GM19455 (cell line): ENCODE results near the gene EIF4E3.

Experiments
- ATAC-seq: cut with Tn5 transposase; IDR thresholded peaks from one replicate; pipeline ENCODE4 v1.9.1; 2021; ENCODE audit not compliant: unreplicated experiment

EIF4E3 gene

DNA sequence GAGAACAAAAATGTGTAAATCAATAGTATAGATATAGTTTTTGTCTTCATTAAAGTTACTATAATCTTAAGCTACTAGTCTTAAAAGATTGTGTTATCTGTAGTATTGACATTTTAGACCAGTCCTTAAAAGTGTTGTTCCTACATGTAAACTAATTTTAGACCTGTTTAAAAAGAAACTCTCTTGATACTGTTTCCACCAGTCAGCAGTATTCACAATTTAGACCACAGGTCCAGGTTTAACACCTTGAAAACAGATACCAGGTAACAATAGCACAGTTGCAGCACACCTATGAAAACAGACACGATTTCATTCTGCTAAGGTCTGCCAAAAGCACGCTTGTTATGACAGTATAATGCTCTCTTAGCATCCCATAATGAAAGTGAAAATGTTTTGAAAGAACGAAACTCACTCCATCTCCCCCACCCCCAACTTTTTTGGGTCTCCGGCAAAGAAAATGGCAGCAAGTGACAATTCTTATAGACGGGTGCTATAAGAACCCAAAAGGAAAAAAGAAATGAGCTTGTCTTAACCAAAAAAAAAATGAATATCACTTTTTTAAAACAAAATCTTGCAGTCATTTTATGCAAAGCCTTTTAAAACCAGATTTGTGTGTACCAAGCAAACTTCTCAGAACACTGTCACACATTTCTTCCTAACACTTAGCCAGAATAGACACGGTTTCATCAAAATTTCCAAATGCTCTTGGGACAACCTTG is 1.6 kb downstream of the EIF4E3 start:
- ATAC-seq = no peak

DNA sequence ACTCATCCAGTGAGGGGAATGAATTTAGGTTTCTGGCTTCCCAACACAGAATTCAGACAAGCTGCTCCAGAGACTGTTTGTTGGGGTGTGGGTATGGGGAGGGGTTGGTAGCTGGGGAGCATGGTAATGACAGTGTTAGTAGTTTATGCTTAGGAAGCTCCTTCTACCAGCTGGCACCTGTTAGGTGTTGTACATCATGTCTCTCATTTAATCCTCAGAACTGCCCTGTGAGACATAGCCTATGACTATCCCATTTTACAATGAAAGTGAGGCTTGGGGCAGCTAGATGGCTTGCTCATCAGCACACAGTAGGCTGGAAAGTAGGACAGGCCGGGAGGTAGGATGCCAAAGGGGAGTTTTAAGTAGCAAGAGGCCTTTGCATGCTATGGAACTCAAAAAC is 2.5 kb downstream of the EIF4E3 start:
- no peak for ATAC-seq

DNA sequence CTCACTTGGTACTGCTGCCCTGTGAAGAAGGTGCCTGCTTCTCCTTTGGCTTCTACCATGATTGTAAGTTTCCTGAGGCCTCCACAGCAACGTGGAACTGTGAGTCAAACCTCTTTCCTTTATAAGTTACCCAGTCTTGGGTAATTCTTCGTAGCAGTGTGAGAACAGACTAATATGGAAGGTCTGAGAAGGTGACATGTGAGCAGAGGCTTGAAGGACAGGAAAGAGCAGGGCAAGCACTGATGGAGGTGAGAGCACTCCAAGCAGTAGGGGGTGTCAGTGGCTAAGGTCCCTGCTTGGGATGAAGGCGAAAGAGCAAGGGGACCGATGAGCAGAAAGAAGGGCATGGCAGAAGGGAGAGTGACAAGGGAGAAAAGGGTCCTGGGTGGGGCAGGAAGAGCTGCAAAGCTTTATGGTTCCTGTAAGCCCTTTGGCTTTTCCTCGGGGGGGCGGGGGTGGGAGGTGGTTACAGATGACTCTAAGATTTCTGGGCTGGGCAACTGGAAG is 3.5 kb downstream of the EIF4E3 start:
- no peak for ATAC-seq

DNA sequence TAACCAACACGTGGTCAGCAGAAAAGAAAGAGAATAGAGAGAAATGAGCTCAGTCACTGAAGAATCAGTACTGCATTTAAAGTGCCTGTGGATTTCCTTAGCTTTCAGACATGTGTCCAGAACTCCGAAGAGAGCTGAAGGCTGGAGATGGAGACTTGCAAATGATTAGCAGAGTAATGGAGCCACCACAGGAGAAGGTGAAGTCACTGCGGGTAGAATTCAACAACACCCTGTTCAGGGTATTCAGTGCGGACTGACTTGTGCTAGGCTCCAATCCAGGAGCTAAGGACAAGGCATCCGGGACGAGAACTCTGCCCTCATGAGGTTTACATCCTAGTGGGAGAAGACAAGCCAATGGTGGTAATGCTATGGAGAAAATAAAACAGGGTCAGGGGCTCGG is 4.2 kb downstream of the EIF4E3 start:
- ATAC-seq = no peak

DNA sequence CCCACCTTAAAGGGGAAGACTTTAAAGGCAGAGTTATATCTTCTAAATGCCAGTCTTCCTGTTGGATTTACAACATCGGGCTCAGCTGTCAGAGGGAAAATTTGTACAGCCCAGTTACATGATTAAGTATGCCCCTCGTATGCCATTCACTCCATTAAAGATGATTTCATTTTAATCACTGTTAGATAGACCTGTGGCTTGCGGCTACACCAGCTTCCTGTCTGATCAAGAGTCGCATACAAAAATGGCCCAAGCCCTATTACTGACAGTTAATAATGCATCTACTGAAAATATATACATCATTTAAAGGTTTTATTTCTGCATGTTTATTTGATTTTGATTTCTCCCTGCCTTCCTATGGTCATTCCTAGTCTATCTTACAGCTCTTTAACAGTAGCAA is 7.1 kb downstream of the EIF4E3 start:
- ATAC-seq = no peak

DNA sequence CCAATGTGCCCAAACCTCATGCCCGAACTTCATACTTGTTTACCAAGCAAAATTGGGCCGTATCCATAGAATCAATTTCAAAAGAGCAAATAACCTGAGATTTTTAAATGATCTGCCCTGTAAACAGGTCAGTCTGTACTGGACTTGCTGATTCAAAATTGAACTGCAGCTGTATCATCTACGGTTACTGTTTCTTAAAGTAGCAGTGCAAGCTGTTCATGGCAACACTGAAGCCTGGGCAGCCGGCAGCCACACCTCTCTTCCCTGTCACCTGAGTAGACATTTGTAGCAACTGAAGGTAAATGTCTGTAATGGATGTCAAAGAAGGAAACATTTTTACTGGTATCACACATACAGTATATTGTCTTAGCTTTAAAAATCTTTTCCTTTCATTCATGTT is 10.6 kb downstream of the EIF4E3 start:
- ATAC-seq = no peak

DNA sequence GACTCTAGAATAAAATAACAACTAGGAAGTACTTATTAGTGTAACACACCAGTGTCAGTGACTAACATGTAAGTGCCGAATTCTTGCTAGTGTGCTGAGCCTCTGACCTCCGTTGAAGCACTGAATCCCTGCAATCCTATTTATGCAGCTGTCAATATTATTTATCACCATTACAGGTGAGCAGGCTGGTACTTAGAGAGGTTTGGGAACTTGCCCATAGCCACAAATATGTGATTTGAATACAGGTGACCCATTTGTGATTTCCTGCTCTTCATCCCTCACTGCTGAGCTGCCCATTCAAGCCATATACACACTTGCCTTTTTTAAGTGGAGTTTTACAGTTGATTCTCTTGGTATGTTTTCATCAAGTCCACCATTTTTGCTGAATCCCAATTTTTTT is 12.2 kb downstream of the EIF4E3 start:
- no peak for ATAC-seq

DNA sequence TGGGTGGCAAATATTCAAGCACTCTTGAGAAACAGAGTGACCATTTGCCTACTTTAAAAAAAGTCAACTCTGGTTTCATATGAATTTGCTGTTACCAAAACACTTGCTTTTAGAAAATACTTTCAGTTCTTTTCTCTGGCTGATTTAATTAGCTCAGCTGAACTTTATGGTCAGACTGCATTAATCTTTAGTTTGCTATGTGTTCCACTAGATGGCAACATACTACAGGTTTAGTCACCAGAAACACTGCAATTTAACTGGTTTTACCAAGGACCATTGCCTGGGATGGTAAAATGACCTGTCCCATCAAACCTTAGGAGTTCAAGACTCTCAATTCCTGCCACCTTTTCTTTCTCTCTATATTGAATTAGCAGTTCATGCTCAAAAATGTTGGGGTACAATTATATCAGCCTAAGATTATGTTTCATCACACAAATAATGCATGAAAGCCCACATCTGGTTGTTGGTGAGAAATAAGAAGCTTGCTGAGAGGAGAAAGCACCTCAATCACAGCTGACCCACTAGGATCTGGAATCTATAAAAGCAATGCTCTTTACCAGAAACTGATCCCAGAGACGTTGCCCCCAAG is 14.2 kb downstream of the EIF4E3 start:
- ATAC-seq = peak; percentile 73

DNA sequence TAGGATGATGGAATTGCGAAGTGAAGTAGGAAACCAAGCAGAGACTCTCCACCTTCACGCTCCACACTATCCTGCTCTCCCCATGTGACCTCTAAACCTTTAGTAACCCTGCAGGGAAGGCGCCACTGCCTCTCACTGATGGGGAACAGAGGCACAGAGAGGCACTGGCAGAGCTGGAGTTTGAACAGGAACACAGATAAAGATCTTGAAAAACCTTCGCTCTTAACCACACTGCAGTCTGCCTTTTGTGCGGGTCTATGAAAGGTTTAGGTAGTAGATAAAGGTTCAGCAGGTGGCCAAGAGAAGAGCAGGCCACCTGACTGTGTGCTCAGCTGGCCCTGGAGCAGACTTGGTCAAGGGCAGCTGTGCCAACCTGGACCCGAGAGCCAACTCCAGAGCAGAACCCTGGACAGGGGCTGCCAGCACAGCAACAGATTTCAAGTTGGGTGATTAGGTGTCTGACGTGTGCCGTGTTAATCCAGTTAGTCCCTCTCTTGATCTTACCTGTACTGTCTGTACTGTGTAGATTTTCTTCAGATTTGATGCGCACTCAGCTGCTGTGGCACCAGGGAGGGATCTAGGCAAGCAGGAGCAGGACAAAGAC is 15.2 kb downstream of the EIF4E3 start:
- no peak for ATAC-seq

DNA sequence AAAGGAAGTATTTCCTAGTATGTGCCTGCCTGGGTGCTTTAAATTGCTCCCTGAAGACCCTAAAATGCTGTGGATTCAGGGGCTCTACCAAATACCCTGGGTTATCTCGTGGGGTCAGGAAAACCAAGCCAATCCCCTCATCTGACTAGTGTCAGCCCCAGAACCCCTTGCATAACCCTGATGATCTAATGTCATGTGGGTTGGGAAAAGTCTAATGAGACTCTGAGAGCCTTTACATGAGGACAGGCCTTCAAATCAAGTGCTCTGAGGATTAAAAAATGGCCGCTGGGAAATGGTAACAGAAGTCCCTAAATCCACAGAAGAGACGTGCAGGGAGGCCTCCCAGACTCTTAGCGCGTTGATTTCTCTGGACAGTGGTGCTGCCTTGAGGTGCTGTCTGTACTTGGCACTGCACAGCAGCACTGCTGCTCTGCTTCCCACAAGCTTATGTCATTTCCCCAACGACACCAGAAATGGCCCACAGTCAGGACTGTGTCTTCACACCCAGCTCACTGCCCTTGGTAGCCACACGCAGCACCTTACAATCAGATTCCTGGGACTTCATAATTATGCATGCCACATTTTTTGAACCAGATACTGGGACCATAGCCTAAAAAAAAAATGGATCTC is 16.6 kb downstream of the EIF4E3 start:
- ATAC-seq = no peak

DNA sequence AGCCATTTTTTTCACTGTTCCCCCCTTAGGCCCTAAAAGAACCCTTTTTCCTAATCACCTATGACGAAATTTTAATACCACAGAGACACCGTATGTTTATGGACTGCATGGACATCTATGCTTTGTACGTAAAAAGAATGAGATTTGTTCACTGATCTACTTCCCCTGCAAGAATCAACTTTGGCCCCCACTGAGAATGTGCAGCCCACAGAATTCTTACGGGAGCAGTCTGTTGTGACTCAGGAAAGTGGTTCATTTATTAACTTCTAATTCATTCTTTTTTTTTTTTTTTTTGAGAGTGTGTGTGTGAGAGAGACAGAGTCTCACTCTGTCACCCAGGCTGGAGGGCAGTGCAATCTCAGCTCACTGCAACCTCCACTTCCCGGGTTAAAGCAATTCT is 17.6 kb downstream of the EIF4E3 start:
- no peak for ATAC-seq

DNA sequence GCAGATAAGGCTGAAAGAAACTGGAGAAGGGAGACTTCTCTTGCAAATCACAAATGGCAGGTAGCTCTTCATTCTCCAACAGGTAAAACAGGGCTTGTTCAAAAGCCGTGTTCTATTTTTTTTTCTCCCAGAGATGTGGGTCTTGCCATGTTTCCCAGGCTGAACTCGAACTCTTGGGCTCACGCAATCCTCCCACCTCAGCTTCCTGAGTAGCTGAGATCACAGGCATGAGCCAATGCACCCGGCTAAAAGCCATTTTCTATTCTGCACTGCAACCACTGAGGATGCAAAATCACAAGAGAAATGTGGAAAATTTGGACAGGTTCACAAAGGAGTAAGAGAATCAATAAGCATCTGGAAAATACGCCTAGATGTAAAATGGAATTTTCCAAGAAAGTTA is 19.5 kb downstream of the EIF4E3 start:
- no peak for ATAC-seq

DNA sequence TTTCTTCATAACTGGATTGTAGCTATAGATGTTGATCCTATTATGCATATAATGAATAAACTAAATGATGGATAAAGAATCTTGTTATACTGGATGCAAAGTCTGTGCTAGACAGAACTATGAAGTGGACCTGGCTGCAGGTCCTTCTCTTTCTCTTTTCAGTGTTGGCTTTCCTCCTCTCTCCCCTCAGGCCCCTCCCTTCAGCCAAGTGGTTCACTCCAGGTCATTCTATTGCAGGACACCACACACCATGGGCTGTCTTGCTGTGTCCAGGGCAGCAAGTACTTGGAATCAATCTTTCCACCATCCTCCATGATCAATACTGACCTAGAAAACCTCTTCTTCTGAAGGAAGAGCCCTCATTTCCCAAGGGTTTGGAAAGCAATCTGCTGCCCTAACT is 20.3 kb downstream of the EIF4E3 start:
- no peak for ATAC-seq

DNA sequence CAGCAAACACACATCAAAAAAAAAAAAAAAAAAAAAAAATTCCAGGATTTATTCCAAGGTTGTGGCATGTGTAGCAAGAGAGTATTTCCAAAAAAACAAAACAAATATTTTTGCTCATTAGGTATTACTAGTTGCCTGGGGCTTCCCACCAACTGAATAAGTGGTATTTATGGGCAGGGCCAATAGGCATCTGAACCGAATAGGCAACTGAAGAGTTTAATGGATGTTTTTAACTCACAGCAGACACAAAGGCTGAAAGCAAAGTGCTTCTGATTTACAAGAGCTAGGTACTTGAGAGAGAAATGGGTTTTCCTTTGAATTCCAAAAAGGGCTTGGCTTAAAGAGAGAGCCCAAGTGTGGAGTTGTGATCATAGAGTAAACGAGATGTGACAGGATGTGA is 21.4 kb downstream of the EIF4E3 start:
- no peak for ATAC-seq

DNA sequence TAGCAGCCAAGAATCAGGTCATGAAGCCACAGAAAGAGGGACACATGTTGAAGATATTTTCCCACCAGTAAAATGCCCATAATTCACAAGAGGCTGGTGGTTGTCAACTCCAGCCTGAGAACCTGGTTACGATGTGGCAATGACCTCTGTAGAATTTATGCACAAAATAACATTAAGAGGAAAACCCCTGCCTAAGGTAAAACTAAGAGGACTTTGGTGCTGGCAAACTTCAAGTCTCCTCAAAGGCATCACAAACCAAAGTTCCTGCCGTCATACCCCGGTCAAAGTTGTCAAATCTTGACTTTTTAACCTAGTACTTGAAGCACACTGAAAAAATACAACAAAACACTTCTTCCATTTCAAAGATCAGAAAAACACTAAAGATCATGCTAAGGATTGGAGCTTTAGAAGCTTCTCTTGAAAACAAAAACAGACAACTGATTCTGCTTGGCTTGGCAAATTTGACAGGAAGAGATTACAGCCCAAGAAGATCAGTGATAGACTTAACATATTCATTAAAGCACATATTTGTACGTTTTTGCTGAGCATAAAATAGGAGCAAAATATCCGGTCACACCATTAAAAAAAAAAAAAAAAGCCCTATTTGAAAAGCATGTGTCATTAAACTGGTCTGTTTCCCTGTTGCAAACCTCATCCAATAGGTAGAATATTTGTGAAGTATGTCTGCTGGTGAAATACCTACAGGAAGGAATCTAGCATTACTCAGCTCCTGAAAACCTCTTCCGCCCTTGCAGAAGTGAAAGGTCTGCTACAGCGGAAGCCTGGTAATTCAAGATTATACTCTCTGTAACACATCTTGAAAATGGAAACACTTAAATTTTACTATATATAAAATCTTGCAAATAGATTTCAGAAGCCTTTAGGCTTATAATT is 22.8 kb downstream of the EIF4E3 start:
- no peak for ATAC-seq

DNA sequence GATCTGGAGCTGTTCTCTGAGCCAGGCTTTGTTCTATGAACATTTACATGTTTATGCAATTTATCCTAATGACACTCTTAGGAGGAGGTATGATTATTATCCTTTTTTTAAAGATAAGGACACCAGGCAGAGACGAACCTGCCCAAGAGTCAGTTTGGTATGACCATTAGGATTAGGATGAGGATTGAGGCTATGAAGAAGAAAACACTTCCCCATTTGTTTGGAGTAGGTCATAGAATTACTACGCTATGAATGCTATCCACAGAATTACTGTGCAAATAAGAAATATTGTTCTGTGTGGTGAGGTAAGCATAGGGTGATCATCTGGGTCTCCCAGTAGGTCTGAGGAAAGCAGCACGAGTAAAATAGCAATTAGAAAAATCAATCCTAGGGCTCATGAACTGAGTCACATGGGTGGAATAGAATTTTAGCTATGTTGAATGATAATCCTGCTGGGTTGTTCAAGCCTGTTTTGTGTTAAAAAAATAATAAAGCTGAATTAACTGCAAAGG is 23.9 kb downstream of the EIF4E3 start:
- ATAC-seq = no peak

DNA sequence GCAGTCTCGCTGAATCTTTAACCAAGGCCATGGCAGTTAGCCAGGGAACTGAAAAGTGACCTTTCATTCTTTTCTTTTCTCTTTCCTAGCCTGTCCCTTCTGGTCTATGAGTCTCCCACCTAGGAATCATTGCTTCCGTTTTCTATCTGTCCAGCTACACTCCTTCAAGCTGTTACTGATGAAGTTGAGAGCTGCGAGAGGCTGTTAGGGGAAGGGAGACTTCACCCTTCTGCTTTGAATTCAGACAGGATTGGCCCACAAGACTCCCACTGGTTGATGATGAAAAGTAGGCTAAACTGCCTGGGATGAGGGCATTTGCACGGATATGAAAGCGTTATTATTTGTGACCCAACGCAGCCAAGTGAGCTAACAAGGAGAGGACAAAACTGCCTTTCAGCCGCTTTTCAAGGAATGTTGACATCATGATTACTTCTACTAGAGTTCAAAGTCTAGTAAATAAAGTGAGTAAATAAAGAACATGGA is 30.2 kb downstream of the EIF4E3 start:
- ATAC-seq = no peak

DNA sequence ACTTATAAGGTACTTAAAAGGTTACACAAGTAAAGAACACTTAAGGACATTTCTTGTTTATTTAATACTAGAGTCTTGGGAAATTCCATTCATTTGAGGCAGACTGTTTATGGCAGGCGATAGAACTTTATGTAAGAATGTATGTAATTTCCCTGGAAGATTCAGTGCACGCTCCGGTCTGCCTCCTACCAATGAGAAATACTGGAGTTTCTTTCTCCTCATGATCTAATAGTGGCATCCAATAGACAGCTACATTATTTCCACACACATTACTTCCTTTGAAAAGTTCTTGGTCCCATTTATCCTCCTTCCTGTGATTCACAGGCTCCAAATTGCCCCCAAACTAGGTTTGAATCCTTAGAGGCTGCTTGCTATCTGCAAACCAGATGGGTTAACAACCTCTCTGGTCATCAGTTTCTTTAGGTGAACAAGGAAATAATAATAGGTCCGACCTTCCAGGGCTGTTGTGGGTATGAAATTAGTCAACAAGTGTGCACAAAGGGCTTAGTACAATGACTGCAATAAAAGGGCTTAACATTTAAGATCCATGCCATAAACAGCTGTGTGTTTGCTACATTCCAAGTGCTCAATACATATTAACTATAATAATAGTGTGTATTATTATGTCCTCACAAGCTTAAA is 30.7 kb downstream of the EIF4E3 start:
- no peak for ATAC-seq

DNA sequence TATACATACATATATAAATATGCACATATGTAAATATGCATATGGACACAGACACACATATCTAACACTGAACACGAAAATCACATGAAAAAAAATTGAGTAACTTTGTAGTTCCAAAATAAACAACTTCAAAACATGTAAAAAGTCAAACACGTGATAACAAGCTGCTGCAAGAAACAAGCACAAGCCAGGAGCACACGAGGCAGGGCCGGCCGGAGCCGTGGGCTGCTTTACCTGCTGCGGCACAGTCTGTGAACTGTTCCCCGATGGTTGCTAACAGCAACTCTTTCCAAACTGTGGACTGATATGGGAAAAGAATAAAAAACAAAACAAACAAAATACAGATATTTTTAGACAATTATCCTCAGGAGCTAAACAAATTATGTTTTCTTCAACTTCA is 31.6 kb downstream of the EIF4E3 start:
- no peak for ATAC-seq

DNA sequence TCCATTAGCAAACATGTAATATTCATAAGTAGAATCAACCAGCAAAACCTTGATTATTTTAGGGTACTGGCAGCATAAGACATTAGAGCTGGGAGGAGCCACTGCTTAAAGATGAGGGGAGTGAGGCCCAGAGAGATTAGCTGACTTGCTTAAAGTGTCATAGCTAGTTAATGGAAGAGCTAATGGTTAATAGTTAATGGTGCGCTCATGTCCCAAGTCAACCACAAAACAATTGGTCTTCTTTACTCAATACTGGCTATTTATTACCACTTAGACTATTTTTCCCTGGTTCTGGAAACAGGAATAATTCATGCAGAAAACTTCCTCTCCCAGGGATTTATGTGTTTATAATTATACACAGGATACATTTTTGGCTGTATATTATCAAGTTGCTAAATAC is 33.1 kb downstream of the EIF4E3 start:
- no peak for ATAC-seq
